ENCODE measurements around the gene ZNF213. TPM values are rescaled to one million over a fixed set of nuclear protein-coding genes. Genes with fewer than 3 reads are reported as not detected.

The ZNF213 gene
- polyA plus RNA-seq, 3 donors = 1.5 to 2.6 (median 1.8) TPM

- Histone ChIP-seq H3K27ac (ENCODE audit: low read depth in 1 of 2, low read length in 2 of 2) (peak overlapping the region; percentile 19 to 72), H3K4me2 (replicated peaks; ENCODE audit: extremely low read depth, low read length, poor library complexity, severe bottlenecking) (peak overlapping the region; percentile 92), H3K4me3 (replicated peaks in 1 of 3; ENCODE audit: low read depth in 2 of 3, low read length in 3 of 3) (peak overlapping the region; percentile 45 to 80 (median 68)), H3K9ac (ENCODE audit: insufficient read depth, low read length, poor library complexity, severe bottlenecking) (peak overlapping the region; percentile 58), H2AFZ (ENCODE audit: insufficient read depth, low read depth, low read length, poor library complexity, severe bottlenecking) (peak overlapping the region; percentile 94), H3K79me2 (ENCODE audit: insufficient read depth, low read length) (peaks cover 15% of the 10 kb centered on the region), H3K4me1 (ENCODE audit: control insufficient read depth in 1 of 2, insufficient read depth in 2 of 2, low read length in 2 of 2) (peaks cover 32% of the 10 kb centered on the region in 2 donors), H3K9me3 (replicated peaks in 1 of 2; ENCODE audit: control insufficient read depth in 1 of 2, insufficient read depth in 1 of 2, low read length in 2 of 2) (no peaks in the 10 kb centered on the region), H3K36me3 (replicated peaks in 1 of 2; ENCODE audit: control insufficient read depth in 1 of 2, insufficient read depth in 2 of 2, low read length in 2 of 2) (peaks cover 2 to 3% of the 10 kb centered on the region in 2 donors), H3K27me3 (ENCODE audit: control insufficient read depth in 2 of 2, insufficient read depth in 2 of 2, low read length in 2 of 2) (no peaks in the 10 kb centered on the region), H4K20me1 (ENCODE audit: insufficient read depth, low read length) (no peaks in the 10 kb centered on the region)
- H3K4me3 Mint-ChIP-seq = peak overlapping the region; percentile 85 to 90
- H3K36me3 Mint-ChIP-seq = peaks cover 3 to 30% of the 10 kb centered on the region in 2 donors
- WGBS (ENCODE audit: insufficient coverage) = 95% methylated on average over 6 of the region's 17 CpGs
- TF ChIP-seq CTCF (IDR thresholded peaks at IDR 0.05) = no peak
- H3K4me1 Mint-ChIP-seq = peaks cover 44% of the 10 kb centered on the region
- peaks cover 0 to 2% (median 0%) of the 10 kb centered on the region in 3 donors for H3K27me3 Mint-ChIP-seq (ENCODE audit: low read depth in 3 of 3)
- intact Hi-C loops (cut with micrococcal nuclease) = no loop called here
- H3K9me3 Mint-ChIP-seq = no peaks in the 10 kb centered on the region
- peak overlapping the region in 1 of 7 donors; percentile 70 for H3K27ac Mint-ChIP-seq
- DNase-seq = peak in 1 of 3 donors; percentile 2
These were observed 48.8 kb upstream of the ZNF213 start for GRCh38 chr16:3085868-3086595.

- H3K4me1 Mint-ChIP-seq = peaks cover 44% of the 10 kb centered on the region
- no peaks in the 10 kb centered on the region for H3K9me3 ChIP-seq (replicated peaks in 1 of 2; ENCODE audit: control insufficient read depth in 1 of 2, insufficient read depth in 1 of 2, low read length in 2 of 2)
- H3K4me2 ChIP-seq (replicated peaks; ENCODE audit: extremely low read depth, low read length, poor library complexity, severe bottlenecking) = peak overlapping the region; percentile 92
- H3K27ac Mint-ChIP-seq = peak overlapping the region; percentile 46 to 84 (median 70)
- H3K36me3 Mint-ChIP-seq = peaks cover 0 to 26% of the 10 kb centered on the region in 2 donors
- no peaks in the 10 kb centered on the region for H3K36me3 ChIP-seq (replicated peaks in 1 of 2; ENCODE audit: control insufficient read depth in 1 of 2, insufficient read depth in 2 of 2, low read length in 2 of 2)
- no peaks in the 10 kb centered on the region for H3K9me3 Mint-ChIP-seq
- peaks cover 15% of the 10 kb centered on the region for H3K79me2 ChIP-seq (ENCODE audit: insufficient read depth, low read length)
- WGBS (ENCODE audit: insufficient coverage) = 40% methylated on average over 8 of the region's 14 CpGs
- DNase-seq = peak in 2 of 3 donors; percentile 41 to 42
- peak overlapping the region; percentile 45 to 80 (median 68) for H3K4me3 ChIP-seq (replicated peaks in 1 of 3; ENCODE audit: low read depth in 2 of 3, low read length in 3 of 3)
- H4K20me1 ChIP-seq (ENCODE audit: insufficient read depth, low read length) = no peaks in the 10 kb centered on the region
- H3K4me1 ChIP-seq (ENCODE audit: control insufficient read depth in 1 of 2, insufficient read depth in 2 of 2, low read length in 2 of 2) = peaks cover 32% of the 10 kb centered on the region in 2 donors
- H3K9ac ChIP-seq (ENCODE audit: insufficient read depth, low read length, poor library complexity, severe bottlenecking) = peak overlapping the region; percentile 58
- H2AFZ ChIP-seq (ENCODE audit: insufficient read depth, low read depth, low read length, poor library complexity, severe bottlenecking) = peak overlapping the region; percentile 94
- peaks cover 0 to 2% (median 0%) of the 10 kb centered on the region in 3 donors for H3K27me3 Mint-ChIP-seq (ENCODE audit: low read depth in 3 of 3)
- H3K4me3 Mint-ChIP-seq = peak overlapping the region; percentile 85 to 90
- intact Hi-C loops (cut with micrococcal nuclease) = no loop called here
- no peak for TF ChIP-seq CTCF (IDR thresholded peaks at IDR 0.05)
- peak overlapping the region; percentile 19 to 72 for H3K27ac ChIP-seq (ENCODE audit: low read depth in 1 of 2, low read length in 2 of 2)
- no peaks in the 10 kb centered on the region for H3K27me3 ChIP-seq (ENCODE audit: control insufficient read depth in 2 of 2, insufficient read depth in 2 of 2, low read length in 2 of 2)
These were observed 48.1 kb upstream of the ZNF213 start for GRCh38 chr16:3086596-3087242.

All from CD14-positive monocyte (primary cell).